D721Med (cell line): ENCODE data around the gene FCN2.

Experiments used
- DNase-seq: peaks from one replicate; pipeline ENCODE4 v3.0.0; 2011; ENCODE audit warnings: low spot score; ENCODE audit not compliant: insufficient read length
- FAIRE-seq: peaks from 2 replicates; lab custom pipeline; 2011; peaks lifted over from hg19 to GRCh38; lab: Jason Lieb, UNC
- TF ChIP-seq, protein P1 (sequence below): IDR thresholded peaks from 2 replicates; pipeline ENCODE4 v1.5.1; 2012; ENCODE audit warnings: mild to moderate bottlenecking, control low read depth; ENCODE audit not compliant: insufficient read depth; ENCODE audit errors: missing control alignments

The FCN2 gene

GRCh38 chr9:134895567-134895907, 14.9 kb downstream of the FCN2 start:
- TF ChIP-seq, protein P1, sequence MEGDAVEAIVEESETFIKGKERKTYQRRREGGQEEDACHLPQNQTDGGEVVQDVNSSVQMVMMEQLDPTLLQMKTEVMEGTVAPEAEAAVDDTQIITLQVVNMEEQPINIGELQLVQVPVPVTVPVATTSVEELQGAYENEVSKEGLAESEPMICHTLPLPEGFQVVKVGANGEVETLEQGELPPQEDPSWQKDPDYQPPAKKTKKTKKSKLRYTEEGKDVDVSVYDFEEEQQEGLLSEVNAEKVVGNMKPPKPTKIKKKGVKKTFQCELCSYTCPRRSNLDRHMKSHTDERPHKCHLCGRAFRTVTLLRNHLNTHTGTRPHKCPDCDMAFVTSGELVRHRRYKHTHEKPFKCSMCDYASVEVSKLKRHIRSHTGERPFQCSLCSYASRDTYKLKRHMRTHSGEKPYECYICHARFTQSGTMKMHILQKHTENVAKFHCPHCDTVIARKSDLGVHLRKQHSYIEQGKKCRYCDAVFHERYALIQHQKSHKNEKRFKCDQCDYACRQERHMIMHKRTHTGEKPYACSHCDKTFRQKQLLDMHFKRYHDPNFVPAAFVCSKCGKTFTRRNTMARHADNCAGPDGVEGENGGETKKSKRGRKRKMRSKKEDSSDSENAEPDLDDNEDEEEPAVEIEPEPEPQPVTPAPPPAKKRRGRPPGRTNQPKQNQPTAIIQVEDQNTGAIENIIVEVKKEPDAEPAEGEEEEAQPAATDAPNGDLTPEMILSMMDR: no peak
- DNase-seq: no peak
- FAIRE-seq: no peak

GRCh38 chr9:134895908-134896833, 15.6 kb downstream of the FCN2 start:
- no peak for FAIRE-seq
- DNase-seq: no peak
- TF ChIP-seq, protein P1: no peak

DNA sequence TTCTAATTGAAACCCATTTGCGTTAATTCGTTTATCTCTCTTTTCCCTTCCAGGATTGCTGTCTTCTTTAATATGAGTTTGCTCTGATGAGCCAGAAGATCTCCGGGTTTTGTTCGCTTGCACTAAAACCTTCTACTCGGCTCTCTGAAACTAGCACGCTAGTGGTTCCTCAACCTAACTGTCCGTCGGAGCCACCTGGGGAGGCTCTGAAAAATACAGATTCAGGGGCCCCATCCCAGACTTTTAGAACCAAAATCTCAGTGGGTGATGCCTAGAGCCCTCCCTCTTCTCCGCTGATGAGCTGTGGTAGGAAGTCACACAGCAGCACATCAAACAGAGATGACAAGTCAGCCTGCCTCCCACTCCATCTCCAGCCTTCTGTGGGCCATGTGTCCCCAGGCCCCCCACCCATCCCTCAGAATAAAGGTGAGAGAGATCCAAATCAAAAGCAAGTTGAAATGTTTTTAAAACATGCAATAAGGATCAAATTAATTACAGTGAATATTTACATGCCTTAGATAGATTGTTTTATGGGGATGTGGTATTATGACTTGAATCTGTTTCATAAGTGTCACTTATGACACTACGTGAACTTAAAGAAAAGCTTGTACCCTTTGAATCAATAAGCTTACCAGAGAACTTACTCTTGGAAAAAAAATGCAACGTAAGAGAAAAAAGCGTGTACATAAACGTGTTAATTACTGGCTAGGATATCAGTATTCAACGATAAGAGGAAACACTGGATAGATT, 16.4 kb downstream of the FCN2 start:
- DNase-seq (no peak), FAIRE-seq (no peak)
- TF ChIP-seq, protein P1: no peak

GRCh38 chr9:134897584-134898170, 17.1 kb downstream of the FCN2 start:
- TF ChIP-seq, protein P1: no peak
- DNase-seq: no peak
- no peak for FAIRE-seq

- TF ChIP-seq, protein P1: no peak
- DNase-seq: no peak
- no peak for FAIRE-seq
Observed at GRCh38 chr9:134898319-134898718, 17.7 kb downstream of the FCN2 start.

DNA sequence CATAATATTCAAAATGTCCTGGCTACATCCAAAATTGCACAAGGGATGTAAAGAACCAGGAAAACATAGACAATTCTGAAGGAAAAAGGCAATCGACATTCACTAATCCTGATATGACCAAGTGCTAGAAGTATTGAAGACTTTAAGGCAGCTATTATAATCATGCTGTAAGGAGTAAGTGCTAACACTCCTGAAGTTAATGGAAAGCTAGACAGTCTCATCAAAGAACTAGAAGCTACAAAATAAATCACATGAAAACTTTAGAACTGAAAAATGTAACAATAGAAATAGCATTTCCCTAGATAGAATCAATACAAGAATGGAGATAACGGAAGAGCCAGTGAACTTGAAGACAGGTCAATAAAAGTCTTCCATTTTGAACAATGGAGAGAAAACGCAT, 18.6 kb downstream of the FCN2 start:
- FAIRE-seq: no peak
- TF ChIP-seq, protein P1: no peak
- DNase-seq: no peak
